UCSD-AML1 (cell line): ENCODE data around the gene CLCNKB.
A peak's percentile ranks its signal among the peaks of the same experiment; 100 is the strongest.
"Not testable (repeated sequence)": the region's sequence is repeated elsewhere in the genome, so short reads cannot be mapped to it uniquely, and the experiment has no call there.

Source experiments
- DNase-seq: peaks from one replicate; lab custom pipeline; 2025; ENCODE audit not compliant: unreplicated experiment; lab: John Stamatoyannopoulos, UW

CLCNKB gene

DNA sequence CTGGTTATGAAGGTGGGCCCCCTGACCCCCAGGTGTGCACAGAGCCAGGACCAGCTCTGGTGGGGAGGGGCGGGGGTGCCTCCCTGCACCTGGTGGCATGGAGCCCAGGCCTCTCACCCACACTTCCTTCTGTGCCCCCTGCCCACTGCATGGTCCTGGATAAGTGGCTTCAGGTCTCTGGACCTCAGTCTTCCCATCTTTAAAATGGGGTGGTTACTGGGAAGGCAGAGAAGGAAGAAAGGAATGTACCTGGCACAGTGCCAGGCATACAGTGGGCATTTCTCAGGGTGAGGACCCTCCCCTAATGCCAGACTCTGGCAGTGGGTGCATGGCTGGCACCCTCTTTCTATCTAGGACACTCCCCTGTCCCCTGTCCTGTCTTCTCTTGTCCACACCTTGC, 14.3 kb upstream of the CLCNKB start:
- DNase-seq, result no peak

DNA sequence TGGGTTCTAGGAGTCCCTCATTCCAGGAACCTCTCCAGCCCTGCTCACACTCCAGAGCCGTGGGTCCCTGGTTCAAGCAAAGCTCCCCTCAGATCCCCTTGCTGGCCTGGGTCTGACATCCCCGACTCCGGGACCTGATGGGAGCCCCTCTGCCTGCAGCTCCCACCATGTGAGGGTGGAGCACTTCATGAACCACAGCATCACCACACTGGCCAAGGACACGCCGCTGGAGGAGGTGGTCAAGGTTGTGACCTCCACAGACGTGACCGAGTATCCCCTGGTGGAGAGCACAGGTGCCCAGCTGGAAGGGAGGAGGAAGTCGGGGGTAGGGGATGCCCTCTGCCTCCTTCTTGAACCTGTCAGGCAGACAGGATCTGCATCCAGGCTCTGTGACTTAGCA, 12.0 kb upstream of the CLCNKB start:
- DNase-seq, result no peak

DNA sequence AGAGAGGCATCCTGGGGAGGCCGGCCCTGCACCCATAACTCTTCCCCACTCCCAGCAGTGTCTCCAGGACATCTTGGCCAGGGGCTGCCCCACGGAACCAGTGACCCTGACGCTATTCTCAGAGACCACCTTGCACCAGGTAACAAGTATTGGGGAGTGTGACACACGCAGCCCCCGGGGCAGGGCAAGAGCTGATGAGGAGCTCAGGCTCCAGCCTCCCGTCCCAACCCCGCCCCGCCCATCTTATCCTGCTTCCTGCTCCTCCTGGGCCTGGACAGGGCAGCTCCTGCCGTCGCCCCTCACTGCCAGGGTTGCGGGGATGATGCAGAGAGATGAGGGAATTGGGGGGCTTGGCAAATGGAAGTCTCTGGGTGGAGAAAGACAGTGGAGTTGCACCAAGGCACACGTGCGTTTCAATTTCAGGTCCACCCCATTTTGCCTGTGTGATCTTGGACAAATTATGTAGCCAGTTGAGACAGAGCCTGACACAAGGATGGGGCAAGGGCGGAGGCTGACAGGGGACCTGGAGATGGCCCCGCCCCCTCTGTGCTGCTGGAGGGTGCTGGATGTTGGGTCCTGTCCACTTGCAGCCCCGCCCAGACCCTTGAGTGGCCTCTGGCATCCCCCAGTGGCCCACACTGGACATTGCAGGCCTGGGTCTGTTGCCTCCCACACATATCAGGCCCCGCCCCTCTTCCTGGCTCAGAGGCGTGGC, 11.0 kb upstream of the CLCNKB start:
- DNase-seq, result peak; percentile 83

DNA sequence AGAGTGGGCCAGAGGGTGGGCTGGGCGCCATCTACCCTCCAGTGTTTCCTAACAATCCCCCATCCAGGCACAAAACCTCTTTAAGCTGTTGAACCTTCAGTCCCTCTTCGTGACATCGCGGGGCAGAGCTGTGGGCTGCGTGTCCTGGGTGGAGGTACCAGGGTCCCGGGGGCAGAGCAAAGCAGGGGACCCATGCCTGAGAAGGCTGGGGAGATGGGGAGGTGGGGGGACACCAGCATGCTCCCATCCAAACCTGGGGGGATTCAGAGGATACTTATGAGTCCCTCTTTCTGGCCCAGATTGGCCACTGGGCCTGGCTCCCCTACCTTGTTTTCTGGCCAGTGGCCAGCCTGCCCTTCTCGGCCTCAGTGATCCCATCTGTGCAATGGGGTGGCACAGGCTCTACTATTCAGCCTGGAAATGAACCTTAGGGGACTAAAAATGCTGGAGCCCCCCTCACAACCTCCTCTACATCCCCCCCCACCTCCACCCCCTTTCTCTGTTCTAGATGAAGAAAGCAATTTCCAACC, 10.4 kb upstream of the CLCNKB start:
- DNase-seq, result not testable (repeated sequence)

DNA sequence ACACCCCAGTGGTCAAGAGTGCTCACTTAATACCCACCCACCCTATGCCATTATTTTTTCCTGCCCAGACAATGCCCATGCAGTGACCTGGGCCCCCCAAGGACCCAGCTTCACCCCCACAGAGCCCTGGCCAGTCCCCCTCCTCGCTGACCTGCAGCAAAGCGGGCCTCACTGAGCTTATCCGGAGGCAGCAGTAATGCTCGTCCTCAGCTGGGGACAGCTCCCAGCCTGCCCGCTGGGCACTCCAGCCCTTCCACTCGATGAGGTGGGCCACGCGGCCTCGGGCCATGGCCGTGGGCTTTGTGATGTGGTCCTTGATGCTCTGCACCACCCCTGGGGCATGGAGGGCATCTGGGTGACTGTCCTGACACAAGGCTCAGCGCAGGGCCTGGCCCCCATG, 7.1 kb upstream of the CLCNKB start:
- DNase-seq, result not testable (repeated sequence)

DNA sequence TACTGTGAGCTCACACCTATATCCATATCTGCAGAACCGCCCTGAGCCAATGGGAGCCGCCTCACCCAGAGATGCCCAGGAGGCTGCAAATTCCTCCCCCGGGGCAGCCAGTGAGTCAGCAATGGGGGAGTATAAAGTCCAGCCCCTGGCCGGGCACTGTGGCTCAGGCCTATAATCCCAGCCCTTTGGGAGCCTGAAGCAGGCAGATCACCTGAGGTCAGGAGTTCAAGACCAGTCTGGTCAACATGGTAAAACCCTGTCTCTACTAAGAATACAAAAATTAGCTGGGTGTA, 5.0 kb upstream of the CLCNKB start:
- no peak for DNase-seq

DNA sequence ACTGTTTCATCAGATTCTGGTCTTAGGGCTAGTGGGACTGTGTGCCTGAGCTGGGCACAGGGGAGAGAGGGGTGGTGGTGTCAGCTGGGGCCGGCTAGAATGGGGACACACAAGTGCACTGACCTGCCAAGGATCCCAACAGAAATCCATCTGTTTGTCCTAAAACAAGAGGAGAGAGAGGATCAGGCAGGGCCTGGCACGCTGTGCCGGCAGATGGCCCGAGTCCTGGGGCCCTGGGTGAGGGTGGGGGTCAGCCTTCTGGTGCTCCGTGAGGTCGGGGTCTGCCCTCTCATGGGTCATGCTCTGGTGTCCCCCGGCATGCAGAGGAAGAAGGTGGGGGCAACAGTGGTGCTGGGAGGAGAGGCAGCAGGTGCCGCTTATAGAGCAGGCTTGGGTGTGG, 3.7 kb upstream of the CLCNKB start:
- DNase-seq, result not testable (repeated sequence)

DNA sequence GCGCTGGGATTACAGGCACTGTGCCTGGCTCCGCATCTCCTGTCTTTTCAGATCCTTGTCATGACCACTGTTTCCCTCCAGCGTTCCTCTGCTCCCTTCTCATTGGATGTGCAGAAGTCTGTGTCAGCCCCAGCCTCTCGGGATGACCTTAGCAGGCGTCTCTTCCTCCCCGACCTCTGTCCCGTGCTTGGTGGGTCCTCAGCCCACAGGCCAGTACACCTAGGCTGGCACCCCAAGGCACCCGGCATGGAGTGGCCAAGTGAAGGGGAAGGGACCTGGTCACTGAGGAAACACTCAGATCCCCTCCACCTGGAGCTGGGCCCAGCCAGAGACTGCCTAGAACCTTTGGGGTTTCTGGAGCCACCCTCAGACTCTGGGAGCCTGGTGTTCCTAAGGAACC, 2.4 kb upstream of the CLCNKB start:
- DNase-seq, result no peak

DNA sequence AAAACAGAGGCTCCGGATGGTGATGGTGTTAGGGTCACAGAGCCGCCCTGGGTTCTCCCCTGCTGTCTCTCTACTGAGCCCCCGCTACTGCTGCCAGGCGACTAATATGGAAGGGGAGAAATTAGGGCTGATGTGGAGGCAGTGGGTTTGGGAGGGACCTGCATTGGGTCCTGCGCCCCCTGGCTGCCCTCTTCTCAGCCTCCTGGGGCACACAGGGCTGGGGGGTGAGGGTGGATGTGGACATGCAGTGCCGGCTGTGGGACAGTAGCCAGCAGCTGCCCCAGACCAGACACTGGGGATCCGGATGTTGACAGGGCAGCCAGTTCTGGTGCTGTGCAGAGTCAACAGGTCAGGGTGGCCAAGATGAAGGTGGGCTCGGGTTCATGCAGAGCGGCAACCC, 1.5 kb upstream of the CLCNKB start:
- DNase-seq, result no peak

DNA sequence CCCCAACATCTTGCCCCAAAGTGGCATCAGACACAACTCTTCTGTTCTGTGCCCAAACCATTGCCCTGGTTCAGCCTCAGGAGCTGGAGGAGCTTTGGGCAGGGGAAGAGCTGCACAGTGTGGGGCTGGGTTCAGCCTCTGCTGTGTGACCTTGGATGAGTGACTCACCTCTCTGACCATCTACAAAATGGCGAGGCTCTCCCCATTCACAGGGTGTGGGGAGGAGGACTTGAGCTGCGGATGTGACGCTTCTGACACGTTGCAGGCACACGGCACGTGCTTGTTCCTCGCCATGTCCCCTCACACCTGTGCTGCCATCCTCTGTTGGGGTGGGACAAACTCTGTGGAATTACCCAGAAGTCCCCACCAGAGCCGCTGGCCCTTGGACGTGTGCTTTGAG, 928 bp upstream of the CLCNKB start:
- not testable (repeated sequence) for DNase-seq

DNA sequence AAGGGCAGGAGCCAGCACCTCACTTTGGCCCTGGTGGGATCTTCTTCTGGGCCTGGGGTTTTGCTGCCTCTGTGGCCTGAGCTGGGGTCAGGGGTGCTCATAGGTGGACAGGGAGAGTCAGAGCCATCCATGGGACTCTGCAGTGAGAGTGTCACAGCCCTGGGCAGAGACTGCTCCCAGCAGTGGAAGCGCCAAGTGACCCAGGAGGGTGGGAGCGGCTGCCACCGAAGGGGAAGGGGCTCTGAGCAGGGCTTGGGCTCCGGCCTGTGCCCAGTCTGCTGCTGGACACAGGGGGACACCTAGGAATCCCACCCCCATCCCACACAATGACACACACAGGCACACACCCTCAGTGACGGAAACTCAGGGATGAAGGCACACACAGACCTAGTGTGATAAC, 368 bp downstream of the CLCNKB start:
- no peak for DNase-seq

DNA sequence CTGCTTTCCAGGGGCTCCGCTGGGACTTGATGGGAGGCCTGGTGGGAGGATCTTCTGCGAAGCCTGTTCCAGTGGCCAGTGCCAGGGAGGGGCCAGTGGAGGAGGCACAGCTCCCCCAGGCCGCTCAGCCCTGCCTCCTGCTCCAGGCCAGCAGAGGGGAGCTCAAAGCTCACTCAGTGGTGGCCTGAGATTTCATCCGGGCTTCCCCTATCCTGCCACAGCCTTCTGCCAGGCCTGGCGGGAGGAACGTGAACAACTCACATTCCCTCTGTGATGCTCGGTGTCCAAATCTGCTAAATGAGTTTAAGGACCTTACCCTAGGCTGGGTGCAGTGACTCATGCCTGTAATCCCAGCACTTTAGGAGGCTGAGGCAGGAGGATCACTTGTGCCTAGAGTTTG, 3.3 kb downstream of the CLCNKB start:
- no peak for DNase-seq

DNA sequence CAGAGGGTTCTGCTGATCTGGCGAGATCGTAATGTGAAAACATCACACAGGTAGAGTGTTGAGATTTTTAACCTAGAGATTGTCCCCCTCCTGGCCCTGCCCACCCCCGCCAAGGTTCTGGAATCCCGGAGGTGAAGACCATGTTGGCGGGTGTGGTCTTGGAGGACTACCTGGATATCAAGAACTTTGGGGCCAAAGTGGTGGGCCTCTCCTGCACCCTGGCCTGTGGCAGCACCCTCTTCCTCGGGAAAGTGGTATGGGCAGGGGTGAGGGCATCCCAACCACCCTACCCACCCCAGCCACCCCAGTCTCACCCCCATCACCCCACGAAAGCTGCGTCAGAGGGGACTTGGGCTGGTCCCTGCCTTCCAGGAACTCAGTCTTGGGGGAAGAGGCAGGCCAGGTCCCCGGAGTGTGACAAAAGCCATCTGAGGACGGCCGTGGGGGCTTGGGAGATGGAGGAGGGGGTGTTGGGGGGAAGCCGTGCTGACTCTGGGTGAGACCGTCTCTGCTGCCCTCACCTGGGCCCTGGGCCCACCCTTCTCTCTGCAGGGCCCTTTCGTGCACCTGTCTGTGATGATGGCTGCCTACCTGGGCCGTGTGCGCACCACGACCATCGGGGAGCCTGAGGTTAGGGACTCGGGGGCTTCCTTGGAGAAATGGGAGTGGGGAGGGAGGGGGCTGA, 4.4 kb downstream of the CLCNKB start:
- DNase-seq, result no peak

DNA sequence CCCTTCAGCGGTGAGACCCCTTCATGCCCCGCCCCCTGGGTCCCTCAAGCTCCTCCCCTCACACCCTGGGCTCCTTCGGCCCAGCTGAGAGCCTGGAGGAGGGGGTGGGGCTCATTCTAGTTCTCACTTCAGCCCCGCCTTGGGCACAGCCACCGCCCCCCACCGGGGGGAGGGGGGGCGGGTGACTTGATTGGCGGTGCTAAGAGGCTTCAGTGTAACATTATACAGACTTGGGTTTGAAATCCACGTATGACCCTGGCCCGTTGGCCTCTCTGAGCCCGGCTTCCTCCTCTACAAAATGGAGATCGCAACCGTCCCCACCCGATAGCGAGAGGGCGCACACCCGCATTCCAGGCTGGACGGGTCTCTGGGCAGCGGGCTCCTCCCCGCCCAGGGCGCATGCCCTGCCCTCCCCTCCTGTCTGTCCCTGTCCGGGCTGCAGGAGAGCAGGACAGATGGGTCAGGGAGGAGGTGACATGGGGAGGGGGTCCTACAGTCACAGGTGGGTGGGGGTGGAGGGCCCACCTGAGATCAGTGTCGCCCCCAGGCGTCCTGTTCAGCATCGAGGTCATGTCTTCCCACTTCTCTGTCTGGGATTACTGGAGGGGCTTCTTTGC, 5.1 kb downstream of the CLCNKB start:
- no peak for DNase-seq

DNA sequence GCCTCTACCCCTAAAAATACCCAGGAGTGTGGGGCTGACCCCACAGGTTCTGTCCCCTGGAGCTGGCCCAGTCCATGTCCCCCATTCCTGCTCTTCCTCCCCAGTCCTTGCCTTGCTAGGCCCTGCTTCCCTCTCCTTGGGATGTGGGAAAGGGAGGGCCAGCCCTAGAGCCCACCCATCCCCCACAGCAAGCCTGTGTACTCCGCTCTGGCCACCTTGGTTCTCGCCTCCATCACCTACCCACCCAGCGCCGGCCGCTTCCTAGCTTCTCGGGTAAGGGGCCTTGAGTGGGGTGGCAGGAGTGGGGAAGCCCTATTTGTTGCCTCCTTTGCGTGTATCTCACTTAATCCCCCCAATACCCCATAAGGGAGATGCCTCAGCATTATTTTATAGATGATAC, 6.7 kb downstream of the CLCNKB start:
- no peak for DNase-seq

DNA sequence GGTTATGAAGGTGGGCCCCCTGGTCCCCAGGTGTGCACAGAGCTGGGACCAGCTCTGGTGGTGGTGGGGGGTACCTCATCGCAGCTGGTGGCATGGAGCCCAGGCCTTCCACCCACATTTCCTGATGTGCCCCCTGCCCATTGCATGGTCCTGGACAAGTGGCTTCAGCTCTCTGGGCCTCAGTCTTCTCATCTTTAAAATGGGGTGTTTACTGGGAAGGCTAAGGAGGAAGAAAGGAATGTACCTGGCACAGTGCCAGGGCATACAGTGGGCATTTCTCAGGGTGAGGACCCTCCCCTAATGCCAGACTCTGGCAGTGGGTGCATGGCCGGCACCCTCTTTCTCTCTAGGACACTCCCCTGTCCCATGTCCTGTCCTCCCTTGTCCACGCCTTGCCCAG, 7.5 kb downstream of the CLCNKB start:
- DNase-seq, result no peak

DNA sequence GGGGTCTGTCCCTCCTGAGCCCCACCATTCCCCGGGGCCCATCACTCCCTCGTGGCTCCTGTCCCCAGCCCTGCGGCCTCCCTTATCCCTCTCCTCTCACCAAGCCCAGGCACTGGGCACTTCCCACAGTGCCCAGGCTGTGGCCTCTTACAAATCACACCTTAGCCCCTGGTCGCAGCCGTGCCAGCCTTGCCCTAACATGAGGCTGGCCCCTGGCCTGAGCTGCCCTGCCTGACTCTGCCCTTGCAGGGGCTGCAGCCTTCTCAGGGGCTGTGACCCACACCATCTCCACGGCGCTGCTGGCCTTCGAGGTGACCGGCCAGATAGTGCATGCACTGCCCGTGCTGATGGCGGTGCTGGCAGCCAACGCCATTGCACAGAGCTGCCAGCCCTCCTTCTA, 8.4 kb downstream of the CLCNKB start:
- DNase-seq, result not testable (repeated sequence)

DNA sequence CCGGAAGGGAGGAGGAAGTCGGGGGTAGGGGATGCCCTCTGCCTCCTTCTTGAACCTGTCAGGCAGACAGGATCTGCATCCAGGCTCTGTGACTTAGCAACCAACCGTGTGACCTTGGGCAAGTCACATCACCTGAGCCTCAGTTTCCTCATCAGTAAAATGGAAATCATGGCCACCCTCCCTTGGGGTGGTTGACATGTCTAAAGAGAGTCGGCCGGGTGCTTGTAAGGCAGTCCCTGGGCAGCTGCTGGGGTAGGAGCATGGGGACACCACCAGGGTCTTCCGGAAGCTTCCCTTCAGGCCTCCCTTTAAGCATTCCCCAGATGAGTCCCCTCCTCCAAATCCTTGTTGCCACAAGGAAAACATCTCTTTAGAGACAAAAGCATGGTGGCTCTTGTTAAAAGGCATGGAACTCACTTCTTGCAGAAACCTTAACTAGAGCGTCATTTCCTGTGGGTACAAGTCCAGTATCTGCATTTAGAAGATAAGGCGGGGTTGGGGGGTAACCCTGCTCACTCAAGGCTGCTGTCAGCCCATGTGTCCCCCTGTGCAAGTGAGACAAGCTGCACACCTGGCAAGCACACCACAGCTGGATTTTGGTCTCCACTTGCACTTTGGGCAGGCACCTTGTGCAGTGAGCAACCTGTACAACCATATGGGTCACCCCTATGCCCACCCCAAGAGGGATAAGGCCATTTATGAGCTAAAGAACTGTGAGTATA, 10.4 kb downstream of the CLCNKB start:
- DNase-seq, result peak; percentile 29

DNA sequence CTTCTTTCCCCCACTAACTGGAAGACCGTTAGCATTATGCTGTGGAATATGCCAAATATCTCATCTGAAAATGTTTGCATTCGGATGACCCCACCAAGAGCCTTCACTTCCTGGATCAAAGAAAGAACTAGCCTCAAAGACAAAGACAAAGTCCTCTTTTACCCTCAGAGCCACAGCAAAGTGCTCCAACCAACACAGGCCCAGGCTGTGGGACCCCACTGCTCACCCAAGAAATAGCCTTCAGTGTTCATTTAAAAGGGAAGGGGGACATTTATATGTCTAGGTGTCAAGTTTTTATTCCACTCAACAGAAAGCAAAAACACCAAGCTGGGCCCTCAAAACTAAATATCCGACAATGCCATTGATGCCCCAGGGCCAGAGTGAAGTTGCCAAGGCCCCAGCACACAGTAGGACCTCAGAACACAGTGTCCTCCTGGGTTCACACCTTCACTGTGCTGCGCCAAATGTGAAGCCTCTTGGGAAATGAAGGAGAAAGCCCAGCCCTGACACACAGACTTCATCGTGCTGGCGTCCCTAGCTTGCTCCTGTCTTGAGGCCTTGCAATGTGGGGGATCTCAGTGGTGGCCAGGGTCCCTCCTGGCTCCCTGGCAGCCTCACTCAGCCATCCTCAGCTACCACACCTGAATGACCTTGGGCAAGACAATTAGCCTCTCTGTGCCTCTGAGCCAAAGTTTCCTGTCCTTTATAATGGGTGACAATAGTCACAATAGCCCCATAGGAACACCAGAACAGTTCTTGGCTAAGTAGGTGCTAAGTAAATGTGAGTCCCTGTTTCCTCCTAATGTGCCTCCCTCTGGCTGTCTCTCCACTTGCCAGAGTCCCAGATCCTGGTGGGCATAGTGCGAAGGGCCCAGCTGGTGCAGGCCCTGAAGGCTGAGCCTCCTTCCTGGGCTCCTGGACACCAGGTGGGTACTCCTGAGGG, 11.3 kb downstream of the CLCNKB start:
- no peak for DNase-seq

DNA sequence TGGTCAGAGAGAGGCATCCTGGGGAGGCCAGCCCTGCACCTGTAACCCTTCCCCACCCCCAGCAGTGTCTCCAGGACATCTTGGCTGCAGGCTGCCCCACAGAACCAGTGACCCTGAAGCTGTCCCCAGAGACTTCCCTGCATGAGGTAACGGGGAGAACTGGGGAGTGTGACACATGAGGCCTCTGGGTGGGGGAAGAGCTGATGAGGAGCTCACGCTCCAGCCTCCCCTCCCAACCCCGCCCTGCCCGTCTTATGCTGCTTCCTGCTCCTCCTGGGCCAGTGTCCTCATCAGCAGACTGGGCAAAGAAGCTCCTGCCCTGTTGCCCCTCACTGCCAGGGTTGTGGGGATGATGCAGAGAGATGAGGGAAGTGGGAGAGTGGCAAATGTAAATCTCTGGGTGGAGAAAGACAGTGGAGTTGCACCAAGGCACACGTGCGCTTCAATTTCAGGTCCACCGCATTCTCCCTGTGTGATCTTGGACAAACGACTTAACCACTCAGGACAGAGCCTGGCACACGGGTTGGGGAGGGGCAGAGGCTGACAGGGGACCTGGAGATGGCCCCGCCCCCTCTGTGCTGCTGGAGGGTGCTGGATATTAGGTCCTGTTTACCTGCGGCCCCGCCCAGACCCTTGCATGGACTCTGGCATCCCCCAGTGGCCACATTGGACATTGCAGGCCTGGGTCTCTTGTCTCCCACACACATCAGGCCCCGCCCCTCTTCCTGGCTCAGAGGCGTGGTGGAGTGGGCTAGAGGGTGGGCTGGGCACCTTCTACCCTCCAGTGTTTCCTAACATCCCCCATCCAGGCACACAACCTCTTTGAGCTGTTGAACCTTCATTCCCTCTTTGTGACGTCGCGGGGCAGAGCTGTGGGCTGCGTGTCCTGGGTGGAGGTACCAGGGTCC, 12.3 kb downstream of the CLCNKB start:
- DNase-seq, result peak; percentile 82
